Renal pelvis (tissue), 12 donors: ENCODE data around the gene TIMM29. TPM values are rescaled to one million over a fixed set of nuclear protein-coding genes. Genes with fewer than 3 reads are reported as not detected.
A peak's percentile ranks its signal among the peaks of the same experiment; 100 is the strongest.

Experiments used
- DNase-seq: peaks from one replicate; pipeline ENCODE4 v3.0.0-alpha.2; 2013
- long read RNA-seq, 16 experiments: transcript quantifications; one replicate each; lab custom pipeline, GENCODE V29; 2026
- polyA plus RNA-seq, 3 donors: library from polyadenylated mRNA; unstranded; fragments of 120-200 nt; gene quantifications; one replicate each; pipeline ENCODE4 v1.2.1, GENCODE V29; 2013; ENCODE audit not compliant: insufficient read length in 3 of 3

Gene TIMM29
- polyA plus RNA-seq: 10 to 100 TPM; 26.3 to 33.3 (median 31.1) TPM
- long read RNA-seq, donor 1, transcript TIMM29-201 (2 exons, 1,425 nt): major isoform, 8 of 8 reads
- long read RNA-seq, donor 1, partial matches to known transcripts: 0 of 8 reads
- long read RNA-seq, donor 1, other reads (novel, unspliced or antisense): 0 of 8 reads
- long read RNA-seq, donor 2, partial matches to known transcripts: 0 of 4 reads
- long read RNA-seq, donor 2, other reads (novel, unspliced or antisense): 0 of 4 reads
- long read RNA-seq, donor 3, transcript TIMM29-201 (2 exons, 1,425 nt): major isoform, 8 of 20 reads
- long read RNA-seq, donor 3, partial matches to known transcripts: 12 of 20 reads
- long read RNA-seq, donor 3, other reads (novel, unspliced or antisense): 0 of 20 reads
- long read RNA-seq, donor 4, transcript TIMM29-201 (2 exons, 1,425 nt): major isoform, 7 of 8 reads
- long read RNA-seq, donor 4, partial matches to known transcripts: 0 of 8 reads
- long read RNA-seq, donor 4, other reads (novel, unspliced or antisense): 0 of 8 reads
- long read RNA-seq, donor 5, partial matches to known transcripts: 0 of 1 reads
- long read RNA-seq, donor 5, other reads (novel, unspliced or antisense): 0 of 1 reads
- long read RNA-seq, donor 6, transcript TIMM29-201 (2 exons, 1,425 nt): major isoform, 10 of 10 reads
- long read RNA-seq, donor 6, partial matches to known transcripts: 0 of 10 reads
- long read RNA-seq, donor 6, other reads (novel, unspliced or antisense): 0 of 10 reads
- long read RNA-seq, donor 7, transcript TIMM29-201 (2 exons, 1,425 nt): major isoform, 11 of 11 reads
- long read RNA-seq, donor 7, partial matches to known transcripts: 0 of 11 reads
- long read RNA-seq, donor 7, other reads (novel, unspliced or antisense): 0 of 11 reads
- long read RNA-seq, donor 8, partial matches to known transcripts: 0 of 2 reads
- long read RNA-seq, donor 8, other reads (novel, unspliced or antisense): 0 of 2 reads
- long read RNA-seq, donor 9, transcript TIMM29-201 (2 exons, 1,425 nt): major isoform, 14 of 15 reads
- long read RNA-seq, donor 9, partial matches to known transcripts: 0 of 15 reads
- long read RNA-seq, donor 9, other reads (novel, unspliced or antisense): 0 of 15 reads
- long read RNA-seq, donor 10, partial matches to known transcripts: 0 of 4 reads
- long read RNA-seq, donor 10, other reads (novel, unspliced or antisense): 0 of 4 reads
- long read RNA-seq, donor 11, transcript TIMM29-201 (2 exons, 1,425 nt): major isoform, 8 of 8 reads
- long read RNA-seq, donor 11, partial matches to known transcripts: 0 of 8 reads
- long read RNA-seq, donor 11, other reads (novel, unspliced or antisense): 0 of 8 reads
- long read RNA-seq, donor 12, transcript TIMM29-201 (2 exons, 1,425 nt): major isoform, 12 of 12 reads
- long read RNA-seq, donor 12, partial matches to known transcripts: 0 of 12 reads
- long read RNA-seq, donor 12, other reads (novel, unspliced or antisense): 0 of 12 reads
- long read RNA-seq, donor 13, transcript TIMM29-201 (2 exons, 1,425 nt): major isoform, 5 of 5 reads
- long read RNA-seq, donor 13, partial matches to known transcripts: 0 of 5 reads
- long read RNA-seq, donor 13, other reads (novel, unspliced or antisense): 0 of 5 reads
- long read RNA-seq, donor 14: 0 reads
- long read RNA-seq, donor 15: 0 reads
- long read RNA-seq, donor 16, transcript TIMM29-201 (2 exons, 1,425 nt): major isoform, 9 of 9 reads
- long read RNA-seq, donor 16, partial matches to known transcripts: 0 of 9 reads
- long read RNA-seq, donor 16, other reads (novel, unspliced or antisense): 0 of 9 reads

DNA sequence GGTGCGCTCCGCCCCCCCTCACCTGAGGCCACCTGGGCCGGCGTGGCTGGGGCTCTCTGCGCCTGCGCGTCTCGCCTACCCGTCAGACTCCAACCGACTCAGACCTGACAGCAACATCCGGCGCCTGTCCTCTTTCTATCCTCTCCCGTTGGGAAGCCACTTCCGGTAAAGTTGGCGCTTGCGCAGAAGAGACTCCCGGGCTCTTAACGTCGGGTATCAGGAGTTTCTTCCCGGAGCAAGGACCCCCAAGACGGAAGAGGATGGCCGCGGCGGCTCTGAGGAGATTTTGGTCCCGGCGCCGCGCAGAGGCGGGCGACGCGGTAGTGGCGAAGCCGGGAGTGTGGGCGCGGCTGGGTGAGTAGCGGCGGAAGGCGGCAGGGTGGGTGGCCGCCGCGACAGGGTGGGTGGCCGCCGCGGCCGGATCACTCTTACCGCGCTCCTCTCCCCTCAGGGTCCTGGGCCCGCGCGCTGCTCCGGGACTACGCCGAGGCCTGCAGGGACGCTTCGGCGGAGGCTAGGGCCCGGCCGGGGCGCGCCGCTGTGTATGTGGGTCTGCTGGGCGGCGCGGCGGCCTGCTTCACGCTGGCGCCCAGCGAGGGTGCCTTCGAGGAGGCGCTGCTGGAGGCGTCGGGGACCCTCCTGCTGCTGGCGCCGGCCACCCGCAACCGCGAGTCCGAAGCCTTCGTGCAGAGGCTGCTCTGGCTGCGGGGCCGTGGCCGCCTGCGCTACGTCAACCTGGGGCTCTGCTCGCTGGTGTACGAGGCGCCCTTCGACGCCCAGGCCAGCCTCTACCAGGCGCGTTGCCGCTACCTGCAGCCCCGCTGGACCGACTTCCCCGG lies at the start of gene TIMM29, which contains the start of gene YIPF2:
Gene TIMM29, plus strand, starts transcription at position 249 of the 839 bp plus-strand sequence. Its CDS starts 12 bp downstream, at position 261.
Gene YIPF2, minus strand, starts transcription at position 77 of the 839 bp plus-strand sequence. CDS start 229 bp downstream, outside the sequence.
- peak; percentile 99 for DNase-seq

- DNase-seq: no peak
These were observed 47.1 kb upstream of the TIMM29 start for GRCh38 chr19:10881403-10882107.

DNA sequence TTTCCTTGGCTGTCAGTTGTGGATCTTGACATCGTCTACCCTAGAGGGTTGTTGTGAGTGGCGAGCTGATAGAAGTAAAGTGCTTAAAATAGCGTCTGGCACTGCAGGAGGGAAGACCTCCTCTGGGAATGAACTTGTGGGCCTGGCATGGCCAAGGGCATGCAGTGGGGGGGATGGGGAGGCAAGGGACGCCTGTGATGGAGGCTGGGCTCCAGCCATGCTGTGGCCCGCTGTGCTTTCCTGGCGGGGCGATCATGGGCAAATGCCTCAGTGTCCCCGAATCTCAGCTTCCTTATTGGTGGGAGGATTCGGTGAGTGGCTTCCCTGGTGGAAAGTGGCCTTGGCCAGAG lies 46.5 kb upstream of the TIMM29 start:
- no peak for DNase-seq

DNA sequence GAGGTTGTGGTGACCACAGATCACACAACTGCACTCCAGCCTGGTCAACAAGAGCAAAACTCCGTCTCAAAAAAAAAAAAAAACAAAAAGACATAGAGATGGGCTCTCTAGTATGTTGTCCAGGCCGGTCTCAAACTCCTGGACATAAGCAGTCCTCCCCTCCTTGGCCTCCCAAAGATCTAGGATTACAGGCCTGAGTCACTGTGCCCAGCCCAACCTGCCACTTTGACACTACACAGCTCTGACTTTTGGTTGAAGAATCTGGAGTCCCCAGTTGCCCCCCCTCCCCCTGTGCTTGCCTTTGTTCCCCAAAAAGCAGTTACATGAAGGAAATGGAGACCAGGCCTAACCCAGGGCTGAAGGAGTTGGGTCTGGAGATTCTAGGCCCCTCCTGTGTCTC lies 44.3 kb upstream of the TIMM29 start:
- DNase-seq: no peak

DNA sequence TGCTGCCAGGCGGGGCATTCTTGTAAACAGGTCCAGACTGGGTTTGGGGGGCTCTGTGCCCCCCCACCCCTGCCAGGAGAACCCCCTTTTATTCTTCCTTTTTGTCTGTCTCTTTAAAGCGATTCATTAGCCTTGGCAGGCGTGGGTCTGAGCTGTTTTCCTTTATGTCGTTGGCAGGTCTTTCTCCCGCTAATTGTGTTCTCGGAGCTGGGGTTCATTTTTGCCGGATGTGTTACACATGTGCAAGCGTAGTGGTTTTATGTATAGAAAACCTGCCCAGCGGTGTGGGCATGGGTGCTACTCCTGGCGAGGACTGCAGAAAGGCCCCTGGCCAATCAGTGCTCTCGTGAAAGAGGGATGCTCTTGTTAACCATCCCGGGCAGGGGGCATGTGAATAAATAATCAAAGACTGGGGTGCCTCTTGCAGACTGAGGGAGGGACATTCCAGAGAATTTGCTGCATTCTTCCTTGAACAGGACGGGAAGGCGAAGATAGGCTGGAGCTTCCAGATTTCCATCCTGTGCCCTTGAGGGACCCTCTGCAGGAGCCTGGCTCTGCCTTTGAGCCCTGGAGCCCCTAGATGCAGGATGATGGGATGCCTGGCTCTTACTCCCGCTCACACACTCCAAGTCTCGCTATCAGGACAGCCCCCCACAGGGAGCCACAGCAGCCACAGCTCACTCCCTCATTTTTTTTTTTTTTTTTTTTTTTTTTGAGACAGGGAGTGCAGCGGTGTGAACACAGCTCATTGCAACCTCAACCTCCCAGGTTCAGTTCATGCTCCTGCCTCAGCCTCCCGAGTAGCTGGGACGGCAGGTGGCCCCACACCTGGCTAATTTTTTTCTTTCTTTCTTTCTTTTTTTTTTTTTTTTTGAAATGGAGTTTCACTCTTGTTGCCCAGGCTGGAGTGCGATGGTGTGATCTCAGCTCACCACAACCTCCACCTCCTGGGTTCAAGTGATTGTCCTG lies 43.1 kb upstream of the TIMM29 start:
- no peak for DNase-seq

- DNase-seq: no peak
These were observed 40.8 kb upstream of the TIMM29 start for GRCh38 chr19:10887616-10888367.

GRCh38 chr19:10888421-10888866 lies 40.2 kb upstream of the TIMM29 start:
- DNase-seq: no peak

GRCh38 chr19:10889880-10890279 lies 38.7 kb upstream of the TIMM29 start:
- no peak for DNase-seq

DNA sequence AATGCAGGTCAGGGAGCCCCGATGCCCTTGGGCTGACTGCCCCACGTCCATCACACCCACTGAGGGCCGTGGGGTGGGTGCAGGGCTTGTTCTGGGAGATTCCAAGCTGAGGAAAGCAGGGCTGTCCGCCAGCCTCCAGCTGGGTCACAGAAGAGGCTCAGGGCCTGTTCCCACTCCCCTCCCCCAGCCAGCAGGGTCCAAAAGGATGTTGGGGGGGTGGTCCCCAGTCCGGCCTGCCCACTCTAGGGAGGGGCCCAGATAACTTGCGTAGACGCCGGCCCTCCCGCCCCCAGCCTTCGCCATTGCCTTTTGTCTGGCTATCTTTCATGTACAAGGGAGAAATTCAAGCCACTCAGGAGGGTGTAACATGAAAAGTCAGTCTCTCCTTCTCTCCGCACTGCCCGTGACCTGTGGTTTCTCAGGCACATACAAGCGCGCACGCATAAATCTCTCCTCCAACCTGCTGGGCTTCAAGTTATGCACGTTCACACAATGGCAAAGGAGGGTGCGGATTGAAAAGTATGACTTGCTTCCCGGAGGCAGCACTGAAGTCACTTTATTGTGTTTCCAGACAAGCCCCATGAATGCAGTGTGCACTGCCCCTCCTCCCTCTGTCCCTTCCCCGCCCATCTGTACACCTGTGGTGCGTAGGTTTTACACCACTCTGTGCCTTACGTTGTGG lies 37.1 kb upstream of the TIMM29 start:
- DNase-seq: peak; percentile 80

GRCh38 chr19:10892256-10892655 lies 36.4 kb upstream of the TIMM29 start:
- no peak for DNase-seq

- no peak for DNase-seq
These were observed 33.7 kb upstream of the TIMM29 start for GRCh38 chr19:10894911-10895213.

- DNase-seq: no peak
These were observed 33.2 kb upstream of the TIMM29 start for GRCh38 chr19:10895363-10895762.

DNA sequence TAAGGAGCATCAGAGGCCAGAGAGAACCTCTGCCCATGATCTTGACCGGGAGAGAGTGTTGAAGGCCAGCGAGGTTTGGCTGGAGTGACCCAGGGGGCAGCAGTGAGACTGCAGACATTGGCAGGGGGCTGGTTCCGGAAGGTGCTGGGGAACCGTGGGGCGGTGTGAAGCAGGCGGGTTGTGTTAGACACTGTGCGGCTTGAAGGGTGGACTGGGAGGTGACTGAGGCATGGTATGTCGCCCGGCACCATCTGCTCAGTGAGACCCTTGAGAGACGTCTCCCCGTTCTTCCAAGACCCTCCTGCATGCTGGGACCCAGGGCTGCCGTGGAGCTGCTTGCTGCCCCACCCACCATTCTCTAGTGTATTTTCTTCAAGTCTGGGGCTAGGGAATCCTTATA lies 32.7 kb upstream of the TIMM29 start:
- no peak for DNase-seq

DNA sequence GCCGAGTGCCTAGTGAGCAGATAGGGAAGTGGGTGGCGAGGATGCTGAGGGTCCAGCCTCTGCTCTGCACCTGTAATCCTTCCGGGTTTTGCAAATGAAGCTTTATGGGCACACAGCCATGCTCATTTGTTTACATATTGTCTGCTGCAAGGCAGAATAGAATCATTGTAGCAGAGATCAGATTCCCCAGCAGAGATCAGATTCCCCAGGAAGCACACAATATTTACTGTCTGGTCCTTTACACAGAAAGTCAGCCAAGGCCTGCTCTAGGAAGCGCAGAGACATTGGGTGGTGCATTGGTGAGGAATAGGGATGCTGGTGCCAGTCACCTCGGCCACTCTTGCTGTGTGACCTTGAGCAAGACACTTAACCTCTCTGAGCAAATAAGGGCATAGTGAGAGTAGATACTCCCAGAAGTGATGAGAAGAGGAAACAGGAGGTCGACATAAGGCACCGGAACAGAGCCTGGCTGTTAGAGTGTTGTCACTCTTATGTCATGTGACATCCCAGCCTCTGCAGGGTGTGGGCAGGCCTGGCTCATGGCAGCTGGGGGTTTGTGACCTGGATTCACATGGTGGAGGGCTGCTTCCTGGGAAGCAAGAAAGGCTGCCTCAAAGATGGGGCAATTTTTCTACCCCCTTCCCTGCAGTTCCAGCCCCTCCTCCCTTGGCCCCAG lies 31.6 kb upstream of the TIMM29 start:
- DNase-seq: no peak

GRCh38 chr19:10898633-10899032 lies 30.0 kb upstream of the TIMM29 start:
- no peak for DNase-seq

DNA sequence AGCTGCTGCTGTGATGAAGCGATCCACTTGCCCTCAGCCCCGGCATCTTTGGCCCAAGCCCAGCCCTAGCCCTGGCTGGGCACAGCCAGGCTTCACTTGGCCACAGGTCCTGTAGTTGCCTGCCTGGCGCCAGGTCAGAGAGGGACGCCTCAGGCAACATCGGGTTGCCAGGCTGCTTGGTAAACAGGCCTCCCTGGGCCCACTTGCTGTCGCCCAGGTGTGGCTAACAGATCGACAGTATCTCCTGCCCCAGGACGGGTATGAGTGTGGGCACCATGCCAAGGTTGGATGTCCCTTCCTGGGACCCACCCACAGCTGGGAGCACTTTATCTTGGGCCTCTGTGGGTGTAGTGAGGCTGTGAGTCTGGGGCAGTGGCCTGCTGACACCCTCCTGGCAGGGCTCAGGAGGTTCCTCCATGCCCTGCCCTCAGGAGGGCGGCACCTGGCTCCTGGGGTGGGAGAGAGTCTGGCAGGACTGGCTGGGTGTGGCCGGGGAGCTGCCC lies 29.4 kb upstream of the TIMM29 start:
- no peak for DNase-seq
